ENCODE data around the gene SYT7. TPM values are rescaled to one million over a fixed set of nuclear protein-coding genes. Genes with fewer than 3 reads are reported as not detected.

Gene SYT7
- total and polyA plus RNA-seq, 2 donors (not counting 1 experiment from before 2014, with no cell fraction given): not detected

- TF ChIP-seq CTCF (IDR thresholded peaks at IDR 0.05) (peak; percentile 47), EZH2 (IDR thresholded peaks at IDR 0.05; ENCODE audit: borderline replicate concordance, insufficient read depth, low read depth, low read length, poor library complexity, severe bottlenecking) (no peak)
- ChIA-PET CTCF (interaction anchor here (1.4 kb wide), 1 partner anchor 10 kb away, joined by 4 read pairs; no protein-coding TSS in a partner anchor), POLR2A (no interaction called here)
- H3K4me1 ChIP-seq (ENCODE audit: control insufficient read depth in 2 of 2, insufficient read depth in 2 of 2, low read length in 2 of 2): no peaks in the 10 kb centered on the region
- no peak overlapping the region for H3K9ac ChIP-seq (ENCODE audit: low read length)
- no peaks in the 10 kb centered on the region for H3K9me3 ChIP-seq (ENCODE audit: control extremely low read depth in 1 of 3, control insufficient read depth in 2 of 3, insufficient read depth in 1 of 3, low read length in 2 of 3)
- intact Hi-C loops (cut with micrococcal nuclease): no loop called here
- no peaks in the 10 kb centered on the region for H3K36me3 ChIP-seq (replicated peaks in 1 of 2; ENCODE audit: control extremely low read depth in 1 of 2, control insufficient read depth in 1 of 2, extremely low read depth in 1 of 2, insufficient read depth in 2 of 2, low read length in 1 of 2)
- no peaks in the 10 kb centered on the region for H3K27me3 ChIP-seq (replicated peaks in 1 of 4; ENCODE audit: control extremely low read depth in 1 of 4, control insufficient read depth in 3 of 4, insufficient read depth in 4 of 4, low read length in 3 of 4)
- H2AFZ ChIP-seq (ENCODE audit: insufficient read depth, low read depth, low read length, poor library complexity, severe bottlenecking): no peak overlapping the region
- H4K20me1 ChIP-seq (ENCODE audit: control insufficient read depth, insufficient read depth, low read length, poor library complexity, severe bottlenecking): no peaks in the 10 kb centered on the region
- no peak overlapping the region for H3K27ac ChIP-seq (ENCODE audit: low read length in 2 of 2)
- H3K27ac Mint-ChIP-seq: no peak overlapping the region
- no peaks in the 10 kb centered on the region for H3K9me3 Mint-ChIP-seq (ENCODE audit: insufficient read depth)
- no peaks in the 10 kb centered on the region for H3K4me1 Mint-ChIP-seq
- H3K4me3 Mint-ChIP-seq: no peak overlapping the region
- WGBS (ENCODE audit: insufficient coverage): 57% methylated on average over 7 of the region's 13 CpGs
- no peak for ATAC-seq (ENCODE audit: low read depth)
- H3K79me2 ChIP-seq (ENCODE audit: control insufficient read depth, insufficient read depth, low read length): no peaks in the 10 kb centered on the region
- H3K4me2 ChIP-seq (replicated peaks; ENCODE audit: low read depth, low read length, poor library complexity, severe bottlenecking): no peak overlapping the region
- no peak overlapping the region for H3K4me3 ChIP-seq (ENCODE audit: control extremely low read depth in 1 of 5, extremely low read depth in 1 of 5, insufficient read depth in 1 of 5, low read depth in 2 of 5, low read length in 4 of 5)
- H3K27me3 Mint-ChIP-seq: peaks cover 18% of the 10 kb centered on the region
- DNase-seq: no peak
These were observed 47.2 kb upstream of the SYT7 start for GRCh38 chr11:61627850-61628661.
